HepG2 (cell line): Measurements from ENCODE around the gene SLC24A4. TPM values are rescaled to one million over a fixed set of nuclear protein-coding genes. Genes with fewer than 3 reads are reported as not detected.
A peak's percentile ranks its signal among the peaks of the same experiment; 100 is the strongest.

Source experiments
- GATAD2A ChIP-seq: IDR thresholded peaks from 2 replicates; pipeline ENCODE4 v1.6.1; 2016
- HMGXB3 ChIP-seq: sonication (generic); formaldehyde crosslinking; IDR thresholded peaks from 2 replicates; pipeline ENCODE4 v1.4.0; 2020; ENCODE audit warnings: missing genetic modification reagents, borderline replicate concordance
- NFYB ChIP-seq: sonication (generic); formaldehyde crosslinking; IDR thresholded peaks from 2 replicates; pipeline ENCODE4 v1.4.0; 2020; ENCODE audit warnings: missing genetic modification reagents
- ONECUT2 ChIP-seq: sonication (generic); formaldehyde crosslinking; IDR thresholded peaks from 2 replicates; pipeline ENCODE4 v1.4.0; 2020; ENCODE audit warnings: missing genetic modification reagents
- PRDM10 ChIP-seq: sonication (generic); formaldehyde crosslinking; IDR thresholded peaks from 2 replicates; pipeline ENCODE4 v1.4.0; 2020; ENCODE audit warnings: low read depth, missing genetic modification reagents
- RBM22 ChIP-seq: fragments of 200-400 bp; formaldehyde crosslinking; optimal IDR thresholded peaks from 2 replicates; pipeline ENCODE3; 2017; ENCODE audit warnings: mild to moderate bottlenecking, low read length, moderate library complexity
- RORA ChIP-seq: sonication (generic); formaldehyde crosslinking; IDR thresholded peaks from 2 replicates; pipeline ENCODE4 v1.5.0; 2020; ENCODE audit warnings: mild to moderate bottlenecking, missing genetic modification reagents, moderate library complexity
- SNAPC4 ChIP-seq: sonication (generic); formaldehyde crosslinking; IDR thresholded peaks from 2 replicates; pipeline ENCODE4 v1.4.0; 2020; ENCODE audit warnings: mild to moderate bottlenecking, missing genetic modification reagents
- SP2 ChIP-seq: sonication (generic); formaldehyde crosslinking; IDR thresholded peaks from 2 replicates; pipeline ENCODE4 v1.5.1; 2020; ENCODE audit warnings: mild to moderate bottlenecking, missing genetic modification reagents
- ZNF205 ChIP-seq: IDR thresholded peaks from 2 replicates; pipeline ENCODE4 v1.6.1; 2018; ENCODE audit warnings: missing biosample characterization, missing genetic modification reagents
- ZNF414 ChIP-seq: sonication (generic); formaldehyde crosslinking; IDR thresholded peaks from 2 replicates; pipeline ENCODE4 v1.5.0; 2020; ENCODE audit warnings: missing genetic modification reagents
- ZNF652 ChIP-seq: IDR thresholded peaks from 2 replicates; pipeline ENCODE4 v1.6.1; 2016; ENCODE audit warnings: low read depth, borderline replicate concordance
- ZNF761 ChIP-seq: sonication (generic); formaldehyde crosslinking; conservative IDR thresholded peaks from 2 replicates; pipeline ENCODE4 v1.4.0; 2020; ENCODE audit warnings: mild to moderate bottlenecking, missing genetic modification reagents
- polyA plus RNA-seq, 8 experiments: library from polyadenylated mRNA; depleted of rRNA in 3 of 8; stranded (reverse) in 7 of 8; unstranded in 1 of 8; fragments of >200 nt; fragmentation: Illumina TruSeq in 4 of 8; extraction: Trizol in 4 of 8; gene quantifications; 2 replicates each; pipeline versions ENCODE4 v1.2.1 to v1.2.3, GENCODE V29; 2011 to 2016; ENCODE audit warnings: low read depth in 4 of 8, missing spikeins in 1 of 8, mixed read lengths in 1 of 8; ENCODE audit not compliant: insufficient read depth in 1 of 8
- total RNA-seq, 5 experiments: library from RNA; depleted of rRNA; stranded (reverse); fragments of >200 nt; fragmentation: Illumina TruSeq; extraction: Trizol; gene quantifications; 2 replicates each; pipeline ENCODE4 v1.2.3, GENCODE V29; 2016; ENCODE audit warnings: low read depth in 1 of 5

SLC24A4 gene
- total and polyA plus RNA-seq, 2 of the 13 experiments (the other 11 are each of a cell fraction or from before 2014, with no cell fraction given), result not detected

GRCh38 chr14:92503756-92504491 is 181.0 kb downstream of the SLC24A4 start (continued):
- TF ChIP-seq SP2 (no peak), NFYB (CRISPR knock-in tag) (no peak), SNAPC4 (no peak), RORA (CRISPR knock-in tag) (no peak), RBM22 (no peak), ZNF205 (no peak), ZNF414 (CRISPR knock-in tag) (no peak), GATAD2A (peak; percentile 85), ZNF652 (CRISPR knock-in tag) (no peak), ZNF761 (CRISPR knock-in tag) (no peak), HMGXB3 (CRISPR knock-in tag) (no peak), PRDM10 (CRISPR knock-in tag) (0 out of 2 replicates have a peak, but pooled peaks have one; percentile 36), ONECUT2 (no peak)
